Spleen (tissue), 7 donors: ENCODE results near the gene DLG2.

Experiments
- POLR2A ChIP-seq, 3 donors: fragments of 450-650 bp; IDR thresholded peaks; one replicate each; pipeline ENCODE4 v1.5.1; 2017; ENCODE audit warnings: antibody characterized with exemption in 3 of 3, mild to moderate bottlenecking in 1 of 3
- POLR2AphosphoS5 ChIP-seq, 3 donors: sonication (generic); formaldehyde crosslinking; IDR thresholded peaks; one replicate each; pipeline ENCODE4 v1.5.1; 2017; ENCODE audit warnings: antibody characterized with exemption in 3 of 3
- TF ChIP-seq, protein P1 (sequence below), 11 experiments: fragments of 200-600 bp in 7 of 11; fragments of 450-650 bp in 4 of 11; sonication (generic) in 4 of 11; IDR thresholded peaks in 8 of 11; conservative IDR thresholded peaks in 3 of 11; 1 replicate in 7 of 11; 2 replicates in 4 of 11; pipeline versions ENCODE4 v1.4.0 to v1.8.0; 2016 to 2021; ENCODE audit warnings: antibody characterized with exemption in 11 of 11, inconsistent platforms in 4 of 11, mild to moderate bottlenecking in 1 of 11
- donor health status: DM: no; HTN: no; CAD: no; lungs with moderate emphysema.
- donor health status: DM: no; HTN: no; CAD: no.
- donor health status: DM: no; HTN: no; CAD: no.

DNA sequence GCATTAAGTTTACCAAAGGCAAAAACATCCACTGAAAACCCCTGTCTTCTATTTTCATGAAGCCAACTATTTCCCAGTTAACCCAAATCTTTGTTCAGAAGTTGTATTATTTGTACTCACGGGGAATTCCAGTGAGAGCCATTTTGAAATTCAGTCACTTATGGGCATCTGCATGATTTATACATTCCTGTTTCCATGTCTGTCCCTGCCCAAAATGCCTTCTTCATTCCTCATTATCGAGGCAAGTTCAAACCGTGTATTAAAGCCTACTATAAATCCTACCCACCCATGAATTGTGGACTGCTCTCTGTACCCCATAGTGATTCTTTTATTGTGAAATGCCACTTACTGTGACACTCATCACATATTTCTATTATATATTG, 772.7 kb downstream of the DLG2 start:
- TF ChIP-seq, protein P1, sequence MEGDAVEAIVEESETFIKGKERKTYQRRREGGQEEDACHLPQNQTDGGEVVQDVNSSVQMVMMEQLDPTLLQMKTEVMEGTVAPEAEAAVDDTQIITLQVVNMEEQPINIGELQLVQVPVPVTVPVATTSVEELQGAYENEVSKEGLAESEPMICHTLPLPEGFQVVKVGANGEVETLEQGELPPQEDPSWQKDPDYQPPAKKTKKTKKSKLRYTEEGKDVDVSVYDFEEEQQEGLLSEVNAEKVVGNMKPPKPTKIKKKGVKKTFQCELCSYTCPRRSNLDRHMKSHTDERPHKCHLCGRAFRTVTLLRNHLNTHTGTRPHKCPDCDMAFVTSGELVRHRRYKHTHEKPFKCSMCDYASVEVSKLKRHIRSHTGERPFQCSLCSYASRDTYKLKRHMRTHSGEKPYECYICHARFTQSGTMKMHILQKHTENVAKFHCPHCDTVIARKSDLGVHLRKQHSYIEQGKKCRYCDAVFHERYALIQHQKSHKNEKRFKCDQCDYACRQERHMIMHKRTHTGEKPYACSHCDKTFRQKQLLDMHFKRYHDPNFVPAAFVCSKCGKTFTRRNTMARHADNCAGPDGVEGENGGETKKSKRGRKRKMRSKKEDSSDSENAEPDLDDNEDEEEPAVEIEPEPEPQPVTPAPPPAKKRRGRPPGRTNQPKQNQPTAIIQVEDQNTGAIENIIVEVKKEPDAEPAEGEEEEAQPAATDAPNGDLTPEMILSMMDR (IDR thresholded peaks at IDR 0.05 in 8 of 11, conservative IDR thresholded peaks at IDR 0.05 in 3 of 11): no peak
- TF ChIP-seq POLR2A (IDR thresholded peaks at IDR 0.05) (no peak), POLR2AphosphoS5 (IDR thresholded peaks at IDR 0.05) (no peak)
